ENCODE results near the gene NTNG2.
A peak's percentile ranks its signal among the peaks of the same experiment; 100 is the strongest.

The NTNG2 gene

DNA sequence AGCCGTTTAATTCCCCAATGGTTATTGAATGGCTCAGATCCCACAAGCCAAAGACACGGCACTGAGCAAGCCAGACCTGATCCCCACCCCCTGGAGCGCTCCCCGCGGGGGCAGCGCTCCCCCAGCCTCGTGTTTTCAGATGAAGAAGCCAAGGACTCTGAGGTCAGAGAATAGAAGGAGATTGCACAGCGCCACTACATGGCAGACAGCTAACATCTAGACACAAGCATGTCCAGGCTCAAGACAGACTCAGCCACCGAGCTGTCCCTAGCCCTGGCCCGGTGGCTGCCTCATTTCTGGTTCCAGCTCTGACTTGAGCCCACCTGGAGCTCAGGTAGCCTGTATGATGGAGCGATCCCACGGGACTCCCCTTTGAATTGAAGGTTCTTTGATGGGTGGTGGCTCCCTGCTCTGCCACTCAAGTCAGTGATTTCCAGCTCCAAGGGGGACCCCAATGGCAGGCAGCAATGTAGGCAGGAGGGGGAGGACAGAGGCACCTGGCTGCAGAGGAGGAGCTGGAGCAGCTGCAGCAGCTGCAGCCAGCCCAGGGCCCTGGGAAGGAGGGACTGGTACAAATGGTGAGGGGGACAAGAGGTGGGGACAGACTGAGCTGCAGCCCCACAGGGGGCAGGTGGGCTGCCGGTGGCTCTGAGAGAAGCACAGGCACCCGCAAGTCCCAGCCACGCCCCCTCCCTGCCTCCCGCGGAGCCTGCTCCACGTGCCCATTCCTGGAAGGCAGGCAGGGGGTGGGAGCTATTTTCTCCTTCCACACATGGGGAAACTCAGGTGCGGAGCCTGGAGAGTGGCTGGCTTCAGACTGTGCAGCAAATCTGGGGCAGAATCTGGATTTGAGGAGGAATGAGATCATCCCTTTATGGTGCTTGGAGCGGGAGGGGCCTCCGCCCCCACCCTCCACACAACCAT is 40.2 kb downstream of the NTNG2 start:
- no peak for DNase-seq (ENCODE audit: low read depth)

- DNase-seq (ENCODE audit: low read depth): no peak
Measured at GRCh38 chr9:132204883-132205282, 43.0 kb downstream of the NTNG2 start.

- no peak for DNase-seq (ENCODE audit: low read depth)
Measured at GRCh38 chr9:132207215-132207614, 45.4 kb downstream of the NTNG2 start.

- no peak for DNase-seq (ENCODE audit: low read depth)
Measured at GRCh38 chr9:132207839-132208615, 46.2 kb downstream of the NTNG2 start.

DNA sequence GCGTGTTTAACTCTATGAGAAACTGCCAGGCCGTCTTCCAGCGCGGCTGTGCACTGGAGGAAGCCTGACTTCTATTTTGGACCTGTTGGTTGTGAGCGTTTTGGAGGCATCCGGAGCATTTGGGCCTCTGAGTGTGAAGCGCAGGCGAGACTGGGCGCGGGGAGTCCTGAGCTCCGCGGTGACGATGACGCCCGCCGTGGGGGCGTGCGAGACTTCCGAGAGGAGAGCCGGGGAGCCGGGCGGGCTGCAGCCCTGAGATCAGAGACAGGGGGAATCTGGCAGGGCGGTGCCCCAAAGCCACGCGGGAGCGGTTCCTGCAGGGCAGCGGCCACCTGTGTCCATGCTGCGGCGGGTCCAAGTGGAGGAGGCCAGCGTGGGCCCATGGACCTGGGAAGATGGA is 47.4 kb downstream of the NTNG2 start:
- no peak for DNase-seq (ENCODE audit: low read depth)

DNA sequence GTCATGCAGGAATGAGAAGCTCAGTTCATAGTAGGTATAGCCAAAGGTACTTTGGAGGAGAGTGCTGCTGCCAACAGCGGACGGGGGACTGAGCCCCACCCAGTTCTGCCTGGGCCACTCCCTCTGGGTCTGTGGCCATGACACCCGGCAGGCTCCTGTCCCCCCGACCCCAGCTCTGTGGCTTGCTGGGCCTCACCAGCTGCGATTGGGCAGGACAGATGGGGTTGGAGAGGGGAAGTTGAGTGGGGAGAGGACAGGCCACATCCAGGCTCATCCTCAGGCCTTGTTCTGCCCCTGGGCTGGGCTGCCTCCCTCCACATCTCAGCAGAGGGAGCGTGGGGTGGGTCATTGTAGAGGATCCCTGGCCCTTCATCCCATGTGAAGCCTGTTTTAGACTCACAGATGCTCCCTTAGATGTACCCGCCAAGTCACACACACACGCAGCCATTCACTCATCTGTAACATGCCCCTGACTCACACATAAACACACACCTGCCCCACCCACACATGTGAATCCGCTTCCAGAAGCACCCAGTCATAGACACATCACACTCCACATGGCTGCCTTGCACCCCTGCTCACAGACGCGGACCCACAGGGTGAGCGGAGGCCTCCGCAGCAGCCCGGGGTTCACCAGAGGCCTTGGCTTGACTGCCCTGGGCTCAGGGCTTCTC is 48.8 kb downstream of the NTNG2 start:
- no peak for DNase-seq (ENCODE audit: low read depth)

GRCh38 chr9:132211570-132211969 is 49.7 kb downstream of the NTNG2 start:
- DNase-seq (ENCODE audit: low read depth): no peak

DNA sequence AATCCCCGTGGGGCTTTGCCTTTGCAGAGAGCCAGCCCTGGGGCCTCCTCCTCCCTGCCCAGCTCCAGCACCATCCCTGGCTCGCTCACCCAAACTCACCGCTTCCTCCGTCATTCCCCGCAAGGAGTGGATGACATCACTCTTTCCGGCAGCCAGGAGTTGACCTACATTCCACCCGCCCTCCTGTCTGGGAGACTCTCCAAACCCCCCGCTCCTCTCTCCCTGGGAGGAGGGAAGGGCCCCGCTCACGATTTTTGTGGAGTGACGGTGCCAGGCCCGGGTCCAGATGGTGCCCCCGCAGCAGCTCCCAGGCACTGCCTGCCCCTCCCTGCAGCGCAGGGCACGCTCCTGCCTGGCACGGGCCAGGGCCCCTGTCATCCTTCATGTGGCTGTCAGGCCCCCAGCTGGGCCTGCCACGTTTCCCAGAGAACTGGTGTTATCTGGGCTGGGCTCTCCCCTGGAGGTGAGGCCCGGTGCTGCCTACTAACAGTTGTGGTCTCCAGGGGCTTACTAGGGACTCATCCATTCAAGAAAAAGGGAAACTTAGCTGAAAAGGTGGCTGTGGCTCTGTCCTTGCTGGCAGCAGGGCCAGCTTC is 52.3 kb downstream of the NTNG2 start:
- peak; percentile 4 for DNase-seq (ENCODE audit: low read depth)

DNA sequence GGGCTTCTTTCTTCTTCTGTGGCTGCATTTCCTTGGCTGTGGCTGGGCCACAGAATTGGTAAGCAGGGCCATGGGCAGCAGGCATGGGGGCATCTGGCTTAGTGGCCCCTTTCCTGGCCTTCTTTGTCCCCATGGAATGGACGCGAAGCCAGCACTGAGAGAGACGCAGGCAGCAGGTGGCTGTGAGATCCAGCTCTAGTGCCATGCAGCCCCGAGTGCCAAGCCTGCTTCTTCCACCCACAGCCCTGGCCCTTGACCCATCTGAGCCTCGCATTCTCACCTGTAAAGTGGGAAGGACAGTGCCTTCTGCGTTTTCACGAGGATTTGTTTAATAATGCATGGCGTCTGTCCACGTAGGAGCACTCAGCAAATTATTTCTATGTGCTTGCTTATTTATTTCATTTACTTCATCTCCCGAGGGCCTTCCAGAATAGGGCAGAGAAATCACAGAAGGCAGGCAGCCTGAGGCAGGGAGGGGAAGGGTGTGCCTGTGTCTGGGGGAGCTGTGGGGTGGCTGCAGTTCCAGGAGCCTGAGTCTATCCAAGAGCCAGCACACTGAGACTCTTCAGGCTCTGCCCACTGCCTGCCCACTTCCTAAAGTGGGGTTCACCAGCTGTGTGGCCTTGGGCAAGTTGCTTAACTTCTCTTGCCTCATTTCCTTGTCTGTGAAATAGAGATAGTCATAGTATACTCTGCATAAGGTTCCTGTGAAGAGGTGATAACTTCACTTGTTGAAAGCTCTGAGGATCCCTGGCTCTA is 55.2 kb downstream of the NTNG2 start:
- no peak for DNase-seq (ENCODE audit: low read depth)

DNA sequence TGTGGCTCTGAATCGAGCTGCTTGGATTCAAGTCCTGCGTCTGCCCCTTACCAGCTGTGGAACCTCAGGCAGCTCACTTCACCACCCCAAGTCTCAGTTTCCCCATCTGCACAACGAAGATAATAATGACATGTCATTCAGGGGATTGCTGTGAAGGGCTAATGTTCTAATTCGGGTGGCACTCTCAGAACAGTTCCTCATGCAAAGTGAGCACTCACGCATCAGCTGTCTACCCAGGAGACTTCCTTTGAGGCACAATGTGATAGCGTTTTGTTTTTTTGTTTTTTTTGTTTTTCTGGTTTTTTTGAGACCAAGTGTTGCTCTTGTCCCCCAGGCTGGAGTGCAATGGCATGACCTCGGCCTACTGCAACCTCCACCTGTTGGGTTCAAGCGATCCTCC is 56.4 kb downstream of the NTNG2 start:
- DNase-seq (ENCODE audit: low read depth): no peak

GRCh38 chr9:132221941-132222340 is 60.1 kb downstream of the NTNG2 start:
- DNase-seq (ENCODE audit: low read depth): no peak

GRCh38 chr9:132224645-132225044 is 62.8 kb downstream of the NTNG2 start:
- DNase-seq (ENCODE audit: low read depth): no peak

- DNase-seq (ENCODE audit: low read depth): no peak
Measured at GRCh38 chr9:132226571-132227430, 64.9 kb downstream of the NTNG2 start.

DNA sequence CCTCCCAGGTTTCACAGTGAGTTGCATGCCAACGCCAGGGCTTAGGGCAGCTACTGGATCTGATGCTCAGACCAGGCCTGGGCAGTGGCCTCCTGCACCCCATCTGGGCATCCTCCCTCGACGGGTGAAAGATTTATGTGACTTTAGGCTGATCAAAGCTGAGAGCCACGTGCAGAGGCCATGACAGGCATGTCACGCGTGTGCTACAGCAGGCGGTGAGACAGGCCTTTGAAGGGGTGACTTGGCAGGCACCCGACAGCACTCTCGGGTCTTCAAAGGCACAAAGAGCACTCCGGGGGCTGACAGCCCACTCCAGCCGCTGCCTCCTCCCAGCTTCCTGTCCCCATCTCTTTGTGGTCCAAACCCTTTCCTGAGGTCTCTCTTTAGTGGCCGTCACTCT is 66.2 kb downstream of the NTNG2 start:
- no peak for DNase-seq (ENCODE audit: low read depth)

- DNase-seq (ENCODE audit: low read depth): no peak
Measured at GRCh38 chr9:132230605-132231004, 68.7 kb downstream of the NTNG2 start.

GRCh38 chr9:132231019-132231701 is 69.3 kb downstream of the NTNG2 start:
- no peak for DNase-seq (ENCODE audit: low read depth)

DNA sequence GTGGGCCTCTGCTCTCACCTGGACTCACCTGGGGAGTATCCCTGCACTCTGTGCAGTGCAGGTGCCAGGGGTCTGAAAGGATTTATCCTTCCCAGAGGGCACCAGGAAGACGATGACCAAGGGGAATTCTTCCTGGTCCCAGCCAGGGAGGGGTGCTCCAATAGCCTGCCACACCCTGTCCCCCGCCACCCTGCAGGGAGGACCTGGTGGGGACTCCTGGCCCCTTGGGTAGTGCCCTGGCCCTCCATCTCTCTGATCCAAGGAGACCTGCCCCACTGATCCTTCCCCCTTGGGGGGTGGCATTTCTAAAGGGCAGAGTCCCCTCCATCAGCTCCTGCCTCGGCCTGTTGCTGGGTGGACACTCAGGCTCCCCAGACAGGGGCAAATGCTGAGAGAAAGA is 70.7 kb downstream of the NTNG2 start:
- no peak for DNase-seq (ENCODE audit: low read depth)

- no peak for DNase-seq (ENCODE audit: low read depth)
Measured at GRCh38 chr9:132233138-132233537, 71.3 kb downstream of the NTNG2 start.

- DNase-seq (ENCODE audit: low read depth): no peak
Measured at GRCh38 chr9:132234535-132234934, 72.7 kb downstream of the NTNG2 start.

GRCh38 chr9:132235125-132235524 is 73.3 kb downstream of the NTNG2 start:
- DNase-seq (ENCODE audit: low read depth): no peak
